Sciatic nerve (tissue), 2 donors: ENCODE data around the gene DISC1. TPM values are rescaled to one million over a fixed set of nuclear protein-coding genes. Genes with fewer than 3 reads are reported as not detected.
A peak's percentile ranks its signal among the peaks of the same experiment; 100 is the strongest.
"Not testable (repeated sequence)": the region's sequence is repeated elsewhere in the genome, so short reads cannot be mapped to it uniquely, and the experiment has no call there.

Experiments used
- ATAC-seq: fragments of 200-7000 bp; cut with Tn5 transposase; one replicate; pipeline ENCODE4 v1.9.1; 2020; ENCODE audit warnings: mild to moderate bottlenecking, moderate library complexity
- DNase-seq: peaks from one replicate; pipeline ENCODE4 v3.0.0-alpha.2; 2020; ENCODE audit warnings: low spot score
- intact Hi-C: fragments of 100-400 bp; cut with DNase I; formaldehyde crosslinking; loops from one replicate; pipeline ENCODE4 v1.14.2; 2022
- total RNA-seq: library from RNA; stranded (reverse); fragmentation: NEBNext Ultra II Directional; extraction: Animal tissue kit (Norgen Biotek cat#: 25700); gene quantifications from one replicate; pipeline ENCODE4 v1.2.1, GENCODE V29; 2021
- donor health status: DM: no; HTN: no; CAD: no.
- donor health status: DM: no; HTN: no; CAD: no.

DISC1 gene
- total RNA-seq, 1 donor from 2014 or later, result 34.5 TPM

- DNase-seq (no peak), ATAC-seq (no peak)
- intact Hi-C loops, result no loop called here
These were observed 299.3 kb downstream of the DISC1 start for GRCh38 chr1:231925864-231926263.

- ATAC-seq, result no peak
- intact Hi-C loops, result no loop called here
- DNase-seq, result no peak
These were observed 299.8 kb downstream of the DISC1 start for GRCh38 chr1:231926340-231926739.

- intact Hi-C loops, result no loop called here
These were observed 300.3 kb downstream of the DISC1 start for GRCh38 chr1:231926933-231927332.

DNA sequence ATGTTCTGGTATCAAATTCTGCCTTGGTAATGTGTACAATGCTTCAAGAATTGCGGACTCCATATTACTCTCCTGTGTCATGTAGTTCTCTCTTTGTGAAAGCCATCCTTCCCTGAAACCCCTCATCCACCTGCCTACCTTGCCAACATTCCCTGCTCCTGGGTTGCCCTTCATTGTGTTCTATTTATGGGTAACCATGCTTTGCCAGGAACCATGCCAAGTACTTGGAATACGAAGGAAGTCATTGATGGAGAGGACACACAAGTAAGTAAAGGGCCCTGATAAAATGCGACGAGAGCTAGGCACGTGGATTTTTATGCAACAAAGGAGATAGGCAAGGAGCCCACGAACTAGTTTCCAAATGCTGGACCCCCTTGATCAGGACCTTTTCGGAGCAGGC lies 300.8 kb downstream of the DISC1 start:
- DNase-seq (no peak), ATAC-seq (no peak)
- intact Hi-C loops, result no loop called here

More at GRCh38 chr1:231926933-231927332, 300.3 kb downstream of the DISC1 start:
- ATAC-seq (no peak), DNase-seq (no peak)

GRCh38 chr1:231929311-231929710 lies 302.7 kb downstream of the DISC1 start:
- ATAC-seq (peak; percentile 65), DNase-seq (no peak)
- intact Hi-C loops, result no loop called here

DNA sequence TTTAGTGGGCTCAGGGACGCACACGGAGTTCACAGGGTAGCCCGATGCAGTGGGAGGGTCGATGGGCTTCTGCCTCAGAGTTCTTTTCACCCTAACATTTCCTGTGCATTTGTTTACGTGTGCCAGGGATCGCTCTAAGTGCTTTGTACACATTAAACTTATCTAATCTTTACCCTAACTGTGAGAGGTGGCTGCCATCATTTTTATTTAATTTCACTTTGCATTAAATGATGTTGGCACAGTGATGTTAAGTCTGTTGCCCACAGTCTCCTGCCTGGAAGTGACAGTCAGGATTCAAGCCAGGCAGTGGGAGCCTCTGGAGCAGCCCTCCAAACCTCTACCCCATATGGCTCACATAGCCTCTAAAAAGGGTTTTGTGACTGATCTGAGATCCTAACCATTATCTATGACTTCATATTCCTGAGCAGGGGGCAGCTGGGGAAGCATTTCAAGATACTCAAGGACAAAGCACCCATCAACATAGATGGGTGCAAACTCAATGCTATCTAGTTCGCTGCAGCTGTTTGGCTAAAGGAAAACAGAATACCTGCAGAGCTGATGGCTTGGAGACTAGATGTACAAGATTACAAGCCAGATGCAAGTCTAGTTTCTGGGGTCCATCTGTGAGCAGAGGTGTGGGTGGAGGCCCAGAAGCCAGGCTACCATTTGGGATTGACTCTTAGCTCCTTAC lies 303.8 kb downstream of the DISC1 start:
- DNase-seq (no peak), ATAC-seq (no peak)
- intact Hi-C loops, result no loop called here

- no peak for ATAC-seq
- intact Hi-C loops, result no loop called here
- no peak for DNase-seq
These were observed 304.6 kb downstream of the DISC1 start for GRCh38 chr1:231931146-231931545.

- no peak for DNase-seq
- ATAC-seq, result no peak
- intact Hi-C loops, result no loop called here
These were observed 305.4 kb downstream of the DISC1 start for GRCh38 chr1:231931846-231932454.

GRCh38 chr1:231933711-231934626 lies 307.4 kb downstream of the DISC1 start:
- no peak for ATAC-seq
- intact Hi-C loops, result no loop called here

GRCh38 chr1:231934797-231935196 lies 308.2 kb downstream of the DISC1 start:
- intact Hi-C loops, result no loop called here
- ATAC-seq, result peak; percentile 84

More at GRCh38 chr1:231933711-231934626, 307.4 kb downstream of the DISC1 start:
- DNase-seq, result no peak

DNA sequence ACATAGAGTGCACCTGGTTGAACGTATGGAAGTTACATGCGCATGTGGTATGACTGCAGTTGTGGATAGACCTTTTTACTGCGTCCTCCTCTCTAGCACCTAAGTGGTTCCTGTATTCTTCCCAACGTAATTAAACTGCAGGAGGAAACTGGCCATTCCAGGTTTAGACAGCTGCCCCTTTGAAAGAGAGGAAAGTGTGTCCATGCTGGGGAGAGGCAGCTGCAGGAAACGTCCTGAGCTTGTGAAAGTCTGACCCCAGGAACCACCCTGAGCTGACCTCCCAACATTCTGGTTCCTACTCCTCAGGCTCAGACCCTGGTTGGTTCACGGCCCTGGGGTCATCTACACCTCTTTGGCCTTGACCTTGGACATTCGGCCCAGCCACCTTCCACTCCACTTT lies 309.3 kb downstream of the DISC1 start:
- ATAC-seq (no peak), DNase-seq (no peak)
- intact Hi-C loops, result no loop called here

More at GRCh38 chr1:231934797-231935196, 308.2 kb downstream of the DISC1 start:
- no peak for DNase-seq

GRCh38 chr1:231936983-231937775 lies 310.6 kb downstream of the DISC1 start:
- intact Hi-C loops, result no loop called here
- peak; percentile 56 for ATAC-seq
- DNase-seq, result no peak

DNA sequence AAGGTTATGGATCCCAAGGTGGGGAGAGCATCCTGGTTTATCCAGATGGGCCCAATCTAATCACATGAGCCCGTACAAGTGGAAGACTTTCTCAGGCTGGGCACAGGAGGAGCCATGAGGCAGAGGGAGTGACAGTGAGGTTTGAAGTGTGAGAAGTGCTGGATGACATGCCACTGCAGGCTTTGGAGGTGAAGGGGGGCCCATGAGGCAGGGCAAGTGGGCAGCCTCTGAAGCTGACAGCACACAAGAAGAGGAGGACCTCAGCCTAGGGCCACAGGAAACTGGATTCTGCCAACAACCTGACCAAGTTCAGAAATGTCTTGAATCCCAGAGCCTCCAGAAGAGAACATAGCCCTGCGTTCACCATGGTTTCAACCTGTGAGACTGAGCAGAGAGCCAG lies 311.6 kb downstream of the DISC1 start:
- intact Hi-C loops, result no loop called here
- ATAC-seq (no peak), DNase-seq (no peak)

- DNase-seq, result no peak
- peak; percentile 50 for ATAC-seq
- intact Hi-C loops, result no loop called here
These were observed 312.1 kb downstream of the DISC1 start for GRCh38 chr1:231938711-231939110.

DNA sequence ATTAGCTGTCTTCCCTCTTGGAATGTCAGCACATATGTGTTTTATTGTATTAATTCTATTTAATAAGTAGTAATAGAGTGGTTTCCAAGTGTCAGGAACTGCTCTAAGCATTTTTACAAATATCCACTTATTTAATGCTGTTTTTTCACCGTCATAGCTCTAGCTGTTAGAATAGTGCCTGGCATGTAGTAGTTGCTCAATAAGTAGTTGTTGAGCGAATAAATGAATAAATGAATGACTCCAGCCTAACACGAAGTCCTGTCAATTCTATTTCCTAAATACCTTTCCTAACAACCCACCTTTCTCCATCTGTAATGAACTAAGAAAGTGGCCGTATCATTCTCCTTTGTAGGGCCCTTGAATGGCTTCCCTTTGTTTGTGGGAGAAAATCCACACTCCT lies 312.5 kb downstream of the DISC1 start:
- DNase-seq (no peak), ATAC-seq (no peak)
- intact Hi-C loops, result no loop called here

DNA sequence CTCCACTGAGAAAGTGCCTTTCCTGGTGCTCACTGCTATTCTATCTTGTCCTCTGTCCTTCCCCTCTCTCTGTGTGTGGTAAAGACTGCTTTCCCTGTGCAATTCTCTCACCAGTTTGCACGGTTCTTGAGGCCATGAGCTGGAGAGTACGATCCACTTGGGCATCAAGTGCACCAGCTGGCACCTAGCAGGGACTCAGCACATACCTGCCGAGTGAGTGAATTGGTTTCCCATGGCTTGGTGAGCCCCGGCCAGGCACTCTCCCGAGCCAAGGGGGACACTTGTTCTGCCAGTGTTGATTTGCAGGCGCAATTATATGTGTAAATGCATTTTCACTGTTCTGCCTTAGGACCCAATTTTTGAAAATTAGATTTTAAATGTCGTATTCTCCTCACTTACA lies 313.5 kb downstream of the DISC1 start:
- ATAC-seq, result no peak
- DNase-seq, result no peak
- intact Hi-C loops, result no loop called here

- intact Hi-C loops, result no loop called here
- ATAC-seq, result no peak
These were observed 314.1 kb downstream of the DISC1 start for GRCh38 chr1:231940701-231941100.

DNA sequence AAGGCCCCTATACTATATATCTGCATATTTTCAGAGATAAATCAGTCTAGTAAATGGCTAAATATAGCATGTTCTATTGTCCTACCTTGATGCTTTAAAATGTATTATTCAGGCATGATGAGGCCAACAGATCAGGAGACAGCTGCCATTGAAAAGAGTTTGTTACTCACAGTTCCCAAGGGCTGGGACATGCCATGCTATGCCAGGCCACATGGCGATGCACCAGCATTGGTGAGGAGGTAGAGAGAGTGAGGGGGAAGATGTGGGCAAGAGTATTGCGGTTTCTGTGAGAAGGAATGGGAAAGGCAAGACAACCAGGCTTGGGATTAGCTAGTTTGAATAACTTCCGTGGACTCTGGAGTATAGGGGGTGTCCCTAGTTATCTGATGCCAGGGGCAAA lies 316.5 kb downstream of the DISC1 start:
- ATAC-seq, result no peak
- no peak for DNase-seq
- intact Hi-C loops, result no loop called here

More at GRCh38 chr1:231940701-231941100, 314.1 kb downstream of the DISC1 start:
- DNase-seq, result no peak

DNA sequence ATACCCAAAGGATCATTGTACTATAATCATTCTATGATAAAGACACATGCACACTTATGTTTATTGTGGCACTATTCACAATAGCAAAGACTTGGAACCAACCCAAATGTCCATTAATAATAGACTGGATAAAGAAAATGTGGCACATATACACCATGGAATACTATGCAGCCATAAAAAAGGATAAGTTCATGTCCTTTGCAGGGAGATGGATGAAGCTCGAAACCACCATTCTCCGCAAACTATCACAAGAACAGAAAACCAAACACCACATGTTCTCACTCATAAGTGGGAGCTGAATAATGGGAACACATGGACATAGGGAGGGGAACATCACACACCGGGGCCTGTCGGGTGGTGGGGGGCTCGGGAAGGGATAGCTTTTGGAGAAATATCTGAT lies 321.5 kb downstream of the DISC1 start:
- DNase-seq, intact Hi-C loops, ATAC-seq: not testable (repeated sequence)
